GM18508 (cell line): ENCODE results near the gene TICAM1.
"Not testable (repeated sequence)": the region's sequence is repeated elsewhere in the genome, so short reads cannot be mapped to it uniquely, and the experiment has no call there.

Experiments
- ATAC-seq: cut with Tn5 transposase; IDR thresholded peaks from one replicate; pipeline ENCODE4 v1.9.1; 2021; ENCODE audit warnings: moderate number of reproducible peaks; ENCODE audit not compliant: insufficient read depth, unreplicated experiment

The TICAM1 gene

DNA sequence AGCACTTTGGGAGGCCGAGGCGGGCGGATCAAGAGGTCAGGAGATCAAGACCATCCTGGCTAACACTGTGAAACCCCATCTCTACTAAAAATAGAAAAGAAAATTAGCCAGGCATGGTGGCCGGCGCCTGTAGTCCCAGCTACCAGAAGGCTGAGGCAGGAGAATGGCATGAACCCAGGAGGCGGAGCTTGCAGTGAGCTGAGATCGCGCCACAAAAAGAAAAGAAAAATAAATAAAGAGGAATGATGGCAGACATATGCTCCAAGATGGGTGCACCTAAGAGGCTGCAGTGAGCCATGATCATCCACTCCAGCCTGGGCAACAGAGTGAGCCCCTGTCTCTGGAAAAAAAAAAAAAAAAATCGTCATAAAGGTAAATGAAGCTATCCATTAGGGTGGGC, 14.5 kb upstream of the TICAM1 start:
- not testable (repeated sequence) for ATAC-seq

DNA sequence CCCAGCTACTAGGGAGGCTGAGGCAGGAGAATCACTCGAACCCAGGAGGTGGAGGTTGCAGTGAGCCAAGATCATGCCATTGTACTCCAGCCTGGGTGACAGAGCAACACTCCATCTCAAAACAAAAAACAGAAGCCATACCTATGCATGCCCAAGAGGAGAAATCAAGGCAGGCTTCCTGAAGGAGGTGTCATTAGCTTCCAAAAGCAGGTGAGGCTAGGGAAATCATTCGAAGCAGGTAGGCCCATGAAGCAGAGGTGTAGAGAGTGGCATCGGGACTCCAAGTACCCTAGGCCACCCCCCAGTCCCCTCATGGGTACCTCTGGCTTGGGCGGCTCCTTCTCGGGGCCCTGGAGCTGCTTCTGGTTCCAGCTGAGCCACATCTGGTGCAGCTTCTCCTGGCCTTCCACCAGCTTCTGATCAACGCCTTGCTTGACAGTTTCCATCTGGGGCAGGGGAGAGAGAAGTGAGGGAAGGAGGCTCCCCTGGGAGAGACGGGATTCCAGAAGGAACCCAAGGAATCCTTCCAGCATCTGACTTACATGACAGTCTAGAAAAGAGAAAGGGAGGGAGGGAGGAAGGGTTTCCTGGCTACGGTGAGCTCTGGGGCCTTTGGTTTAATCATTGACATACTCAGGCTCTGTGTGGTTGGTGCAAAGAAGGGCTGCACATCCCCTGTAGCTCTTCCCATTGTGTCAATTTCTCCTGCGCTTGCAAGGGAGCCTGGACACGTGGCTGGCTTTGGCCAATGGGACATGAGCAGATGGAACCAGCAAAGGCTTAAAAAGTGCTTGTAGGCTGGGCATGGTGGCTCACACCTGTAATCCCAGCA, 13.1 kb upstream of the TICAM1 start:
- ATAC-seq = no peak

GRCh38 chr19:4843647-4843965, 12.1 kb upstream of the TICAM1 start:
- ATAC-seq = no peak

GRCh38 chr19:4839192-4839591, 7.7 kb upstream of the TICAM1 start:
- no peak for ATAC-seq

DNA sequence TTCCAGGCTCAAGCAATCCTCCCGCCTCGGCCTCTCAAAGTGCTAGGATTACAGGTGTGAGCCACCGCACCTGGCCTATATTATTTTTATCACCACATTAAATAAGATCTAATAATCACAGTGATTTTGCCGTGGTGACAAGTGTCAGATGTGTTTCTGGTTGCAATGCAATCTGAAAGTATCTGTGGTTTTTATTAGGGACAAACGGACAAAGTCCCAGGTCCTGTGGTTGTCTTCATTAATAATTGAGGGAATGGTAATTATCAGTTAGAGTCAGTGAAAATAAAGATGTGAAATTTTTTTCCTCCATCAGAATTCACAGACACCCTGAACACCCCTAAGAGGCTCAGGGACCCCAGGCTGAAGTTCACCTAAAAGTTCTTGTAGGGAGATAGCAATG, 1.3 kb upstream of the TICAM1 start:
- no peak for ATAC-seq

GRCh38 chr19:4831979-4832340, 448 bp upstream of the TICAM1 start:
- not testable (repeated sequence) for ATAC-seq

GRCh38 chr19:4830768-4831265, 695 bp downstream of the TICAM1 start:
- ATAC-seq = no peak

- no peak for ATAC-seq
Observed at GRCh38 chr19:4830332-4830731, 1.2 kb downstream of the TICAM1 start.

GRCh38 chr19:4829001-4829712, 2.4 kb downstream of the TICAM1 start:
- ATAC-seq = no peak

GRCh38 chr19:4823577-4823976, 7.9 kb downstream of the TICAM1 start:
- ATAC-seq = no peak

- ATAC-seq = not testable (repeated sequence)
Observed at GRCh38 chr19:4822354-4822753, 9.2 kb downstream of the TICAM1 start.

DNA sequence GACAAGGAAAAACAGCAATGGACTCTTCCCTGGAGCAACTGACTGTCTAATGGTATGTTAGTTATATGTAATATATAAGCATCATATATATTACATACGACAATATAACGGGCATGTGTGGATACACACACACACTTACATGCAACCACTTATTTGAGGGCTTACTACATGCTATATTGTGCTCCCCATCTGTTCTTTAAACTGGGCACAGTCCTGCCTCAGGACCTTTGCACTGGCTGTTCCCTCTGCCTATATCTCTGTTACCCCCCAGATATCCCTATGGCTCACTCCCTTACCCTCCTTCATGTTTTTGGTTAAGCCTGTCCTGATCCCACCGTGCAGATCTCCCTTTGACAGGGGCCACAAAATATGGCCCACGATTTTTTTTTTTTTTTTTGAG, 10.2 kb downstream of the TICAM1 start:
- ATAC-seq = no peak

GRCh38 chr19:4817467-4818277, 13.8 kb downstream of the TICAM1 start:
- no peak for ATAC-seq

DNA sequence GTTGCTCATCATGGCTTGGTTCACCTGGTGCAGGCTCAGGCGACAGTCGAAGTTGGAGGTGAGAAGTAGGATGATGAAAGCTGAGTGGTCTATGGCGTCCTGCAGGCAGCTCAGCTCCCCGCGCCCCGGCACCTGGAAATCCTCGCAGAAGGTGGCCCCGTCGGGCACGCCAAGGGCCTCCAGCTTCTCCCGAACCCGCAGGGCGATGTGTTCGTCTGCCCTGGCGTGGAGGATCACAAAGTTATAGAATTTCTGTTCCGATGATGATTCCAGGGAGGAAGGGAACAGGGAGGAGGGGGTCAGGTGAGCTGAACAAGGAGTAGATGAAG, 14.6 kb downstream of the TICAM1 start:
- ATAC-seq = no peak

GRCh38 chr19:4816202-4816949, 15.1 kb downstream of the TICAM1 start:
- no peak for ATAC-seq

GRCh38 chr19:4815426-4816201, 15.9 kb downstream of the TICAM1 start:
- ATAC-seq = no peak

- ATAC-seq = no peak
Observed at GRCh38 chr19:4814625-4815425, 16.7 kb downstream of the TICAM1 start.

DNA sequence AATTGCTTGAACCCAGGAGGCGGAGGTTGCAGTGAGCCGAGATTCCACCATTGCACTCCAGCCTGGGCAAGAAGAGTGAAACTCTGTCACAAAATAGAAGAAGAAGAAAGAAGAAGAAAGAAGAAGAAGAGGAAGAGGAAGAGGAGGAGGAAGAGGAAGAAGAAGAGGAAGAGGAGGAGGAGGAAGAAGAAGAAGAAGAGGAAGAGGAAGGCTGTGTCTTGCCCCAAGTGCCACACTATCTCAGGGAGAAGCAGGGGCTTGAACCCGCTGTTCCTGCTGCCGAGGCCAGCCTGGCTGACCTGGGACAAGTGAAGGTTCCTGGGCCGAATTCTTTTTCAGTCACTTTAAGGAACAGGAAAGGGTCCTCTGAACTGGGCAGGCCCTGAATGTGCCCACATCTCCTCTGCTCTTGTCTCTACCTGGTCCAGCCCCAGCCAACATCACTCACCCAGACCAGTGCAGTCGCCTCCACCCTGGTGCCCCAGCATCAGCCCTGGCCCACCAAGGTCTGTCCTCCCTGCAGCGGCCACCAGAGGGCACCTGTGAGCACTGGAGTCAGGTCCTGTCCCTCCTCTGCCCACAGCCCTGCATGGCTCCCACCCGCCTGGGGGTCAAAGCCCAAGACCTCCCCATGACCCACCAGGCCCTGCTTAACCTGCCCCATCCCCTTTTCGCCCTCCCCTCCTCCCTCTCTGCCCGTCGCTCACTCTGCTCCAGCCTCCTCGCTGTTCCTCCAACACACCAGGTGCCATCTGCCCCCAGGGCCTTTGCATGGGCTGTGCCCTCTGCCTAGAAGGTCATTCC, 20.0 kb downstream of the TICAM1 start:
- no peak for ATAC-seq
